Gastroesophageal sphincter (tissue), 4 donors: Measurements from ENCODE around the gene TCF12. TPM values are rescaled to one million over a fixed set of nuclear protein-coding genes. Genes with fewer than 3 reads are reported as not detected.

ENCODE experiments used
- ATAC-seq: fragments of 150-250 bp; one replicate; pipeline ENCODE4 v1.9.1; 2016; ENCODE audit warnings: mild to moderate bottlenecking, moderate library complexity
- H3K27ac ChIP-seq, 4 donors: fragments of 200-600 bp; sonication (generic) in 3 of 4; 1 replicate in 3 of 4; 2 replicates in 1 of 4; pipeline ENCODE4 v1.5.1; 2016 to 2019
- H3K27me3 ChIP-seq: fragments of 200-600 bp; sonication (generic); one replicate; pipeline ENCODE4 v1.5.1; 2019
- H3K36me3 ChIP-seq, 2 donors: fragments of 200-600 bp; sonication (generic); one replicate each; pipeline ENCODE4 v1.5.1; 2019; ENCODE audit warnings: control low read depth in 1 of 2
- H3K4me1 ChIP-seq, 3 donors: fragments of 200-600 bp; sonication (generic); 1 replicate in 2 of 3; 2 replicates in 1 of 3; pipeline ENCODE4 v1.5.1; 2016 to 2019; ENCODE audit warnings: control low read depth in 2 of 3
- H3K4me3 ChIP-seq, 2 donors: fragments of 200-600 bp; sonication (generic); one replicate each; pipeline ENCODE4 v1.5.1; 2019; ENCODE audit warnings: mild to moderate bottlenecking in 1 of 2, moderate library complexity in 1 of 2
- H3K9me3 ChIP-seq, 3 donors: fragments of 200-600 bp; sonication (generic); one replicate each; pipeline ENCODE4 v1.5.1; 2017 to 2019; ENCODE audit warnings: control low read depth in 2 of 3
- CTCF ChIP-seq, 4 experiments: fragments of 200-600 bp in 2 of 4; fragments of 450-650 bp in 2 of 4; sonication (generic) in 1 of 4; IDR thresholded peaks; one replicate each; pipeline ENCODE4 v1.5.1; 2017 to 2019; ENCODE audit warnings: antibody characterized with exemption in 4 of 4, mild to moderate bottlenecking in 2 of 4, moderate library complexity in 2 of 4
- EP300 ChIP-seq: sonication (generic); formaldehyde crosslinking; IDR thresholded peaks from one replicate; pipeline ENCODE4 v1.6.1; 2017; ENCODE audit warnings: antibody characterized with exemption, mild to moderate bottlenecking
- POLR2A ChIP-seq, 2 donors: fragments of 450-650 bp; IDR thresholded peaks; one replicate each; pipeline ENCODE4 v1.6.1; 2017; ENCODE audit warnings: antibody characterized with exemption in 2 of 2, mild to moderate bottlenecking in 2 of 2, moderate library complexity in 1 of 2
- POLR2AphosphoS5 ChIP-seq: sonication (generic); formaldehyde crosslinking; IDR thresholded peaks from one replicate; pipeline ENCODE4 v1.6.1; 2017; ENCODE audit warnings: antibody characterized with exemption
- WGBS, 2 donors: methylation state at CpG; one replicate each; pipeline ENCODE4 v1.1.5; 2018; ENCODE audit warnings: low coverage in 1 of 2; 5-methylcytosine and 5-hydroxymethylcytosine counted together
- total RNA-seq, 4 donors: library from RNA; depleted of rRNA; stranded (reverse); fragments of >200 nt; gene quantifications; one replicate each; pipeline ENCODE4 v1.1.0, GENCODE V29; 2016

TCF12 gene
- total RNA-seq, 4 donors from 2014 or later = 78.1 to 194 (median 154) TPM

GRCh38 chr15:56984681-56985481 lies 66.4 kb downstream of the TCF12 start:
- TF ChIP-seq POLR2A (IDR thresholded peaks at IDR 0.05) = no peak
- no peak for TF ChIP-seq EP300
- TF ChIP-seq POLR2AphosphoS5 = no peak
- no peak for TF ChIP-seq CTCF (IDR thresholded peaks at IDR 0.05)
- no peak for ATAC-seq
- 46 to 58% methylated on average over 3 of the region's 3 CpGs for WGBS, 2 donors
- Histone ChIP-seq H3K4me1 (peaks cover 9 to 77% (median 11%) of the 10 kb centered on the region in 3 donors), H3K27ac (no peak overlapping the region), H3K36me3 (no peaks in the 10 kb centered on the region), H3K4me3 (no peak overlapping the region), H3K27me3 (no peaks in the 10 kb centered on the region), H3K9me3 (no peaks in the 10 kb centered on the region)

DNA sequence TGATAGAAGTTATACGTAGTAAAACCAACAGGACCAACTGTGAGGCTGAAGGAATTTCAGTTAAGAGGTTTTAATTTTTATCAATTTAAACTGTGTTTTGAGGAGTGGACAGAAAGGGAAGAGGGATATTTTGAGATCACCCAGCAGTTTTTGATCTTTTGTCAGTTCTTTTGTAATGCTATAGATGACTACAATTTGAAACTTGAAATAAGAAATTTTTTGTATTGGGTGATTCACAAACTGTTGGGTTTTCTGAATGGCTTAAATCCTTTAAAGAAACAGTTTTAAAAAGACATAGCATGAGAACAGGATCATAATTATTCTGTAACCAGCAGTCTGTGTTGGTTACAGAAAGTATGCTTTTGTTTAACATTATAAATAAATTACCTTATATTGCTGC lies 67.4 kb downstream of the TCF12 start:
- no peak for TF ChIP-seq POLR2A (IDR thresholded peaks at IDR 0.05)
- no peak for TF ChIP-seq POLR2AphosphoS5
- no peak for TF ChIP-seq CTCF (IDR thresholded peaks at IDR 0.05)
- TF ChIP-seq EP300 = no peak
- H3K4me3 ChIP-seq = no peak overlapping the region
- H3K4me1 ChIP-seq = peaks cover 5 to 76% (median 11%) of the 10 kb centered on the region in 3 donors
- ATAC-seq = no peak
- H3K36me3 ChIP-seq = no peaks in the 10 kb centered on the region
- no peak overlapping the region for H3K27ac ChIP-seq
- H3K9me3 ChIP-seq = no peaks in the 10 kb centered on the region
- H3K27me3 ChIP-seq = no peaks in the 10 kb centered on the region
- WGBS, 2 donors = 82 to 95% methylated on average over 1 of the region's 1 CpG

DNA sequence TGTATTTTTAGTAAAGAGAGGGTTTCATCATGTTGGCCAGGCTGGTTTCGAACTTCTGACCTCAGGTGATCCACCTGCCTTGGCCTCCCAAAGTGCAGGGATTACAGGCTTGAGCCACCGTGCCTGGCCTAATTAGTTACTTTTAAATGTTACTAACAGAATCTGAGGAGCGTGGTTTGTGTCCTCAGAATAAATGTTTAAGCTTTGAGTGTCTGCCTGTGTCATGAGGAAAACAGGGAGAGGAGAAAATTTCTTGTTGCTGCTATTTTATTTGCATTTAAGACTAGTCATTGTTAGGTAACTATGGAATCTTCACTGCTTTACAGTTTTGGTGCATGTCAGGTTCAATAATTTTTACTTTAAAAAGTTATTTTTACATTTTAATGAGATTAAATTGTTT lies 68.8 kb downstream of the TCF12 start:
- Histone ChIP-seq H3K27me3 (no peaks in the 10 kb centered on the region), H3K36me3 (no peaks in the 10 kb centered on the region), H3K4me1 (peaks cover 5 to 74% (median 11%) of the 10 kb centered on the region in 3 donors), H3K27ac (no peak overlapping the region), H3K4me3 (no peak overlapping the region), H3K9me3 (no peaks in the 10 kb centered on the region)
- ATAC-seq = no peak
- WGBS, 2 donors = 67 to 83% methylated on average over 3 of the region's 3 CpGs
- TF ChIP-seq CTCF (IDR thresholded peaks at IDR 0.05) = no peak
- TF ChIP-seq POLR2A (IDR thresholded peaks at IDR 0.05) = no peak
- TF ChIP-seq EP300 = no peak
- no peak for TF ChIP-seq POLR2AphosphoS5

DNA sequence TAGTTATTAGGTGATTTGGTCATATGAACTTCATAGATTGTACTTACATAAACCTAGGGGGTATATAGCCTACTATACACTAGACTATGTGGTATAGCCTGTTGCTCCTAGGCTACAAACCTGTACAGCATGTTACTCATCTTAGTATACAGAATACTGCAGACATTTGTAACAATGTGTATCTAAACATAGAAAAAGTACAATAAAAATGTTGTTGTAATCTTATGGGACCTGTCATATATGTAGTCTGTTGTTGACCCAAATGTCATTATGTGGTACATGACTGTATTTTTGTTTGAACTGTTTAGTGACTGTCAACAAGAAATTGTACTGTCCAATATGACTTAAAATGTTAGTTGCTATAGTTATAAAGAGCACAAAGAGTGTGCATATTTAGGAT lies 69.8 kb downstream of the TCF12 start:
- Histone ChIP-seq H3K27ac (no peak overlapping the region), H3K9me3 (no peaks in the 10 kb centered on the region), H3K36me3 (peaks cover 0 to 2% of the 10 kb centered on the region in 2 donors), H3K4me1 (peaks cover 5 to 64% (median 11%) of the 10 kb centered on the region in 3 donors), H3K27me3 (no peaks in the 10 kb centered on the region), H3K4me3 (no peak overlapping the region)
- no peak for TF ChIP-seq CTCF (IDR thresholded peaks at IDR 0.05)
- TF ChIP-seq EP300 = no peak
- TF ChIP-seq POLR2A (IDR thresholded peaks at IDR 0.05) = no peak
- TF ChIP-seq POLR2AphosphoS5 = no peak
- ATAC-seq = no peak

DNA sequence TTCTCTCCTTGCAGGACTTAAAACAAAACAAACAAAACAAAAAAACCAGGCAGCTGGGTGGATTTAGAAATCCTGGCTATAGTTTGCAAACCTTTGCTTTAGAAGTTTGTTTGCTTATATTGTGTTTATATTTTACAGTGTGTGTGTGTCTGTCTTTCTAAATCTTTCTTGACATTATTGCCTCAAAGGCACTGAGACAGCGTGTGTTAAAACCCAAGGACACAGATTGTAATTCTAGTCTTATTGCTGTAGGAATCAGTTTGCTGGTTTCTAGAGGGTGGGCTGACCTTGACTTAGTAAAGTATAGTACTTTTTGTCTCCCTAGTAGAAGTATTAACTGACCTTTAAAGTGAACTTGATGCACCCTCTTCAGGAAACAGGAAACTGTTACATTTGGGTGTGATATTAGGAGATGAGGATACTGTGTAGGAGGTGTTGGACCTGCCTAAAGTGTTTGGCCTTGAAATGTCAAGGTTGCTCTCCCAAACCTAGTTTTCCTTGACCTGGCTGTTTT lies 71.0 kb downstream of the TCF12 start:
- no peak for TF ChIP-seq CTCF (IDR thresholded peaks at IDR 0.05)
- no peak for TF ChIP-seq POLR2A (IDR thresholded peaks at IDR 0.05)
- TF ChIP-seq POLR2AphosphoS5 = no peak
- no peak for TF ChIP-seq EP300
- H3K9me3 ChIP-seq = no peaks in the 10 kb centered on the region
- peaks cover 0 to 7% of the 10 kb centered on the region in 2 donors for H3K36me3 ChIP-seq
- no peak overlapping the region for H3K27ac ChIP-seq
- WGBS, 2 donors = 88 to 93% methylated on average over 1 of the region's 1 CpG
- no peaks in the 10 kb centered on the region for H3K27me3 ChIP-seq
- no peak for ATAC-seq
- H3K4me3 ChIP-seq = no peak overlapping the region
- H3K4me1 ChIP-seq = peaks cover 5 to 56% (median 11%) of the 10 kb centered on the region in 3 donors
